HG02840 (cell line): ENCODE measurements around the gene ACSL5.
A peak's percentile ranks its signal among the peaks of the same experiment; 100 is the strongest.
"Not testable (repeated sequence)": the region's sequence is repeated elsewhere in the genome, so short reads cannot be mapped to it uniquely, and the experiment has no call there.

Source experiments
- ATAC-seq: cut with Tn5 transposase; IDR thresholded peaks from one replicate; pipeline ENCODE4 v1.9.1; 2021; ENCODE audit warnings: mild to moderate bottlenecking, moderate library complexity, moderate number of reproducible peaks; ENCODE audit not compliant: unreplicated experiment, low FRiP score

Gene ACSL5

DNA sequence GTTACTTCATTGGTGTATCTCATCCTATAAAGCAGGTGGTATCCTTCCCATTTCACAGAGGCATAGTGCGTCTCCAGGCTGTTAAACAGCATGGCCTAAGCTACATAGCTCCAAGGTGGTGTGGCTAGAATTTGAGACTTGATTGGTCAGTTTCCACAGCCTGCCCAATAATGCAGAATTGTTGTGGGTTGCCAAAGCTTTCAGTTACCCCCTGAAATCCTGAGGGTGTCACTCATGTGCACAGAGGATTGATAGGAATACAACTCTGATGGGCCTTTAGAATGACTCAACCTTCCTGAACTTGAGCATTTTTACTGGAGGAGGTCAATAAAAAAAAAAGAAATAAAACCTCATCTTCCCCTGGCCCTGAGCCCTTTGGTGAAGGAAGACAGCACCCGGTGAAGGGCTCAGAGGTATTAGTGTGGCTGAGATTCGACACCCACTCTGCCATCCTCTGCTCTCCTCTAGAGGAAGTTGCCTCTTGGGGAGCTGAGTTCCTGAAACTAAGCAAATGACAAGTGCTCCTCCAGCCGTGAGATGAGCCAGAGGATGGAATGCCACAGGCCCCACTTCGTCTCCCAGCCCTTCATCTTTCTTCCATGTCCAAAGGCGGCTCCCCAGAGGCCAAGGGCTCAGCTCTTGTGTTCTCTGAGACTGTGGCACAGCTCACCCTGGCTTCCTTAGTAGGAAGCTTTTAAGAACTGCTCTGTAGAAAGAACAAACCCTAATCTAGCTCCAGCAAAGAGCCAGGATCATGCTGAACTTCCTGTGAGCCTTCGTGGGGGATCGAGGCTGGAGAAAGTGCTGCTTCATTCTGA is 1.0 kb downstream of the ACSL5 start:
- ATAC-seq: no peak

DNA sequence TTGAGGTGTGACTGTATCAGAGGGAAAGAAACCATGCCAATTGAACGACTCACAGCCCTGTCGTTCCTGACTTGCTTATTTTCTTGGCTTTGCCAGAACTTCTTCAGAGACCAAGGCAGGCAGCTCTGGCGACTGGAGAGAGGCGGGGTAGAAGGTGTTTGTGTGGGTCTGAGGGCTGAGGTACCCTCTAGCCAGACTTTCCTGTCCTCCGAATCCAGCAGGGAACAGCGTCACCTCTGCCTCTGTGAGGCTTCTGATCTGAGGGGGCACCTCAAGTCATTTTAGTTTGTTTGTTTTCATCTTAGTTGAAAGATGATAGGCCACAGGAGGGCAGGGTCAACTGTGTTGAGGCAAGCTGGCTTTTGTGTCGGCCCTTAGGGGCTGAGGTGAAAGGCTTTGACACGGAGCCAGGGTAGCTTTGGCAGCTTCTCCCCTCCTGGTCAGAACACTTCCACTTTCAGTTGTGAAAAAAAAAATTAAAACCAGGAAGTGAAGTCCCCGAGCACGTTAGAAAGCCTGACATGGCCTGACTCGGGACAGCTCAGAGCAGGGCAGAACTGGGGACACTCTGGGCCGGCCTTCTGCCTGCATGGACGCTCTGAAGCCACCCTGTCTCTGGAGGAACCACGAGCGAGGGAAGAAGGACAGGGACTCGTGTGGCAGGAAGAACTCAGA is 1.9 kb downstream of the ACSL5 start:
- peak; percentile 90 for ATAC-seq

DNA sequence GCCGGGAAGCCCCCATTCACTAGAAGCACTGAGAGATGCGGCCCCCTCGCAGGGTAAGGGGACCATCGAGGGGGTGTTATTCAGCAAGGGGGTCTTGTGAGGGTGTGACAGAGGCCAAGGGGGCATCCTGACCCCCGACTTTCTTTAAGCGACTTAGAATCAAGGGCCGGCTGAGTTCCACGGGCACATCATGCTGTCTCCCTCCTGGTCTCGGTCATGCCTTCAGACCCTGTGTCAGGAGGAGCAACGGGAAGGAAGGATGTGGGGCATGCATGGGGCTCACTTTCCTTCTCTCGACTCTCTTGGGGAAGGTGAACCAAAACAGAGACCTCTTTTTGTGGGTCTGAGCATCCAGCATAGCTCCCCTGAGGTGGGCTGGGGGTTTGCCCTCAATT is 2.5 kb downstream of the ACSL5 start:
- peak; percentile 26 for ATAC-seq

DNA sequence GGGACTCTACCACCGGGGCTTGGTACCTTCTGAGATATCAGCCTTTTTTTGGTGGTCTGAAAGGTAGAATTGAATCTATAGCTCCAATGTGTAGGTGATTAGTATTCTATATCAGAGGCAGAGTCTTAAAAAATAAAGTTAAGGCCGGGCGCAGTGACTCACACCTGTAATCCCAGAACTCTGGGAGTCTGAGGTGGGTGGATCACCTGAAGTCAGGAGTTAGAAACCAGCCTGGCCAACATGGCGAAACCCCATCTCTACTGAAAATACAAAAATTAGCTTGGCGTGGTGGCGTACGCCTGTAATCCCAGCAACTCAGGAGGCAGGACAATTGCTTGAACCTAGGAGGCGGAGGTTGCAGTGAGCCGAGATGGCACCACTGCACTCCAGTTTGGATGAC is 3.2 kb downstream of the ACSL5 start:
- ATAC-seq: not testable (repeated sequence)

DNA sequence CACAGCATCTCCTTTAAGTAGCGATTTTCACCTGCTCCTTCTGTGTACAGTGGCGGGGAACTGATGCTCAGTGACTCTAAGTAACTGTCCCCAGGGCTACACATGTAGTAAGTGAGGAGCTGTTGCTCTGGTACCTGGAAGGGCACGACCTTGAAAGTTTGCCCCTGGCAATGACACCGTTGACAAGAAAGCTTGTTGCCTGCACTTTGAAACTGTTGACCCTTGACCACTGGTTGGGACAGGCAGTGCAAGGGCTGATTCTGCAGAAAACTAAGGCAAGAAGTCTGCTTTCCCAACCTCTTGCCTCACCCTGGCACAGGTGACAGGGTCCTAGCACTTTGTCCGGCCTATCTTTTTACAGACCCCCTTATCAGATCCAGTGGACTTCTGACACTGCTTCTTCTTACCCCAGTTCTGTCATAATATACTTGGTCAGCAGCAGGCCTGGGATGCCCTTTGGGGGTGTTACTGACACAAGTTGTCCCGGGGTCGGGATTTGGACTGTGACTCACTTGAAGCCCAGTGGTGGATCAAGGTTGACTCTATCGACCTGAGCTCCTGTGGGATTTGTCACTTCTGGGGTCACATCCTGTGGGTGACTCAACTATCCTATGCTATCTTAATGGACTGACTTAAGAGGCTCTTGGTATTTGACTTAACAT is 5.8 kb downstream of the ACSL5 start:
- no peak for ATAC-seq

DNA sequence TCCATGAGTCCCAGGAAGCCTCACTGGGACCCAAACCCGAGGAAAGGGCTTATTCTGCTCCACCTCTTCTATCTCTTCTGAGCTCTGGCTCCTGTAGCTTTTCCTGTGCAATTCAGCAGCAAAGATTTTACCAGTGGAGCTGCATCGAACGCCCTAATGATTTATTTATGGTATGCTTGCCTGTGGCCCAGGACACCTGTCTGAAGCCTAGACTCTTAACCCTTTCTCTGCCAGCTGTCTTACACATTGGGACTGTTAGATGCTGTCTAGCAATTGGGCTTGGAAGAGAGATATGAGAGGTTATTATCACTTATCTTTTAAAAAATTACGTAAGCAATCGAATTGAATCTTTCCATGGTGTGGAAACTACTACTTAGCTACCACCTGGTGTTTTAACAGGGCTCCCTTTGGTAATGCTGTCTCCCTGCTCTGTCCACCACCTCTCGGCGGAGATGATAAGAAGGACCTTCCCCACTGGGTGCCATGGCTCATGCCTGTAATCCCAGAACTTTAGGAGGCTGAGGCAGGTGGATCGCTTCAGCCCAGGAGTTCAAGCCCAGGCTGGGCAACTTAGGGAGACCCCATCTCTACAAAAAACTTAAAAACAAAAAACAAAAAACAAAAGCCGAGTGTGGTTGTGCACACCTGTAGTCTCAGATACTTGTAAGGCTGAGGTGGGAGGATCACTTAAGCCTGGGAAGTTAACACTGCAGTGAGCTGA is 8.8 kb downstream of the ACSL5 start:
- no peak for ATAC-seq

DNA sequence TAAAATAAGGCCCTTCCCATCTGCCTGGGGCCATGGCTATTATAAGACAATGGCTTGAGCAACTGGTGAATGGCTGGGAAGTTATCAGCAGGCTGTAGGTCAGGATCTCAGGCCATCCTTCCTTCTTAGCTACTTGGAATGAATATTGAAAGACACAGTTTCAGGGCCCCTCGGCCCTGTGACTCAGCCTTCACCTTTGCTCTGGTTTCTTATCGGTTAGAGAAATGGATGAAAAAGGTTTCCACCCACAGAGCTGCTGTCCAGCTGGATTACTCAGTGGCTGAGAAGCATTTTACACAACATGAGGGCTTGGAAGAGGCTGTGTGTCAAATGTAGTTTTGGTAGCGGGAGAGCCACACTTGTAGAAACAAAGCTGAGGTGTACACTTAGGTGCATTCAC is 9.4 kb downstream of the ACSL5 start:
- ATAC-seq: no peak

DNA sequence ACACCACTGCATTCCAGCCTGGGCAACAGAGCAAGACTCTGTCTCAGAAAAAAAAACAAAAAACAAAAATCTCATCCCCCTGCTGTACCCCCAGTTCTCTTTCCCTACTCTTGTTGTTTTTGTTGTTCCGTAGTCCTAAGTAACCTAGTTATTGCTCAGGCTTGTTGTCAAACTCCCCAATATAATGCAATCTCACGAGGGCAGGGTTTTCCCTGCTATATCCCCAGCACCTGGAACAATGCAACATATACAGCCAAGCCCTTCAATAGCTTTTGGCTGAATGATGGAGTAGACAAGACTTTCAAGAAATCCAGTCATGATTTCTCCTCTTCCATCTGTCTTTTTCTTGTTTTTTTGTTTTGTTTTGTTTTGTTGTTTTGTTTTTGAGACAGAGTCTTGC is 10.2 kb downstream of the ACSL5 start:
- no peak for ATAC-seq

DNA sequence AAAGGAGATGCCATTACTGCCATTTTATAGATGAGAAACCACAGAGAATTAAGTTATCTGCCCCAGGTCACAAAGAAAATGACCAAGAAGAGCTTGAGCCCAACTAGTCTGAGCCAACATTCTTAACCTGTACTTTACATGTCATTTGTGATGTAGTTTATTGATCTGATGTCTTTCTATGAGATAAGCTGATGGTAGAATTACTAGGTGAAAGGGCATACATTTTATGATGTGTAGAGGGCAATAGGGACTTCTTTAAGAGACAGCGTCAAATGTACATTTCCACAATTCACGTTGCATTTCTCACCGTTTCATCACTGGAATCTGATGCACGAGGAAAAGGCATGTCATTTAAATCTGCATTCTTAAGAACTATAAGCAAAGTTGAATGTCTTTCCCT is 11.3 kb downstream of the ACSL5 start:
- ATAC-seq: no peak

DNA sequence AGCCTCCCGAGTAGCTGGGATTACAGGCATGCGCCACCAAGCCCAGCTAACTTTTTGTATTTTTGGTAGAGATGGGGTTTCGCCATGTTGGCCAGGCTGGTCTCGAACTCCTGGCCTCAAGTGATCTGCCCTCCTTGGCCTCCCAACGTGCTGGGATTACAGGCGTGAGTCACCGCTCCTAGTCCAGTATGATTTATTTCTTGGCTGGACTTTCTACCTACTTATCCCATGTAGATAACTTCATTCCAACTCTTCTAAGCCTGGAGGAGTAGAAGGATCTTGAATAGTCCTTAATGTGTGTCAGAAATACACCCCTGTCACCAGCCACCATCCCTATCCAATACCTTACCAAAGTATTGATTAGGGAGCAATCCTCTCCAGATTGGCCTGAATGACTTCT is 14.1 kb downstream of the ACSL5 start:
- ATAC-seq: not testable (repeated sequence)

DNA sequence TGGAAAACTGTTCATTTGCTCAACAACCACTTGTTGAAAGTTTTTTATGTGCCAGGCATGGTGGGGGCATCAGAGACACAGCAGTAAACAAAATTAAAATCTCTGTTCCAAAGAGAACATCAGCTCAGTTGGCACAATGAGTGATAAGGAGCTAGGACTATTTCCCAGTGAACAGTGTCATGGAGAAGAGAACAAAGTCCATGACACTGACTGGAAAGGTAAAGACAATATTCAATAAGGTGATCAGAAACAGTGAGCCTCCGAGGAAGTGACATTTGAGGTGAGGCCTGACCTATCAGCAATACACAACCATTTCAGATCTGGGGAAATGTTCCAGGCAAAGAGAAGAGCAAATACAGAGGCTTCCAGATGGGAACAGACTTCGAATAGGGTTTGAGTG is 14.6 kb downstream of the ACSL5 start:
- ATAC-seq: no peak

DNA sequence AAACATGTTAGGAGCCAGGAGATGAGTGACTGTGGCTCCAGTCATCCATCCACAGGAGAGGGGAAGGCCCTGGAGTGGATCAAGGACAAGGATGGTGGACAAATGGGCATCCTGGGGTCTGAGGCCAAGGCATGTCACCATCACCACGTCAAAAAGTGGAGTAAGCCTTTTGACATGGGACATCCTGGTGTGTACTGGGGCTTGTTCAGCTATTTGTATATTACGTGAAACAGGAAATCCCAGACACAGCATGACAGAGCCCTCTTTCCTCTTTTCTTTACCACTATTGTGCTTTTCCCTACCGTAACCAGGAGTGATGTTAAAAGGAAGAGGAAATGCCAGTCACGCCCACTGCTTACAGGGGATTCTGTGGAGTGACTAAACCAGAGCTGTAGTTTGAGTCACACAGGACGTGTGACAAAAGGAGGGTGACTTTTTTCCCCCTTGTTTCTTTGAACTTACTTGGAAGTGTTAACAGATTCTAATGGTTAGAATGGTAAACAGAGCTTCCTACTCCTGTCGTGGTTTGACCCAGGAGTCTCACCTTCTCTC is 15.4 kb downstream of the ACSL5 start:
- peak; percentile 84 for ATAC-seq

DNA sequence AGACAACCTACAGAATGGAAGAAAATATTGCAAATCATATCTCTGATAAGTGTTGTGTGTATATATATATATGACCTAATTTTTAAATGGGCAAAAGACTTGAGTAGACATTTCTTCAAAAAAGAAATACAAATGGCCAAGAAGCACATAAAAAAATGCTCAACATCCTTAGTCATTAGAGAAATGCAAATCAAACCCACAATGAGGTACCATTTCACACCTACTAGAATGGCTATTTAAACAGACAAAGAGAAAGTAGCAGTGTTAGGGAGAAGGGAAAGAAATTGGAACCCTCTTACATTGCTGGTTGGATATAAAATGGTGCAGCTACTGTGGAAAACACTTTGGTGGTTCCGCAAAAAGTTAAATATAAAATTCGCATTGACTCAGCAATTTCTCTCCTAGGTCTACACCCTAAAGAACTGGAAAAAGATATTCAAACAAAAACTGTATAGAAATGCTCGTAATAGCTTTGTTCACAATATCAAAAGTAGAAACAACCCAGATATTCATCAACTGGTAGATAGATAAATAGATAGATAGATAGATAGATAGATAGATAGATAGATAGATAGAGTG is 16.3 kb downstream of the ACSL5 start:
- no peak for ATAC-seq

DNA sequence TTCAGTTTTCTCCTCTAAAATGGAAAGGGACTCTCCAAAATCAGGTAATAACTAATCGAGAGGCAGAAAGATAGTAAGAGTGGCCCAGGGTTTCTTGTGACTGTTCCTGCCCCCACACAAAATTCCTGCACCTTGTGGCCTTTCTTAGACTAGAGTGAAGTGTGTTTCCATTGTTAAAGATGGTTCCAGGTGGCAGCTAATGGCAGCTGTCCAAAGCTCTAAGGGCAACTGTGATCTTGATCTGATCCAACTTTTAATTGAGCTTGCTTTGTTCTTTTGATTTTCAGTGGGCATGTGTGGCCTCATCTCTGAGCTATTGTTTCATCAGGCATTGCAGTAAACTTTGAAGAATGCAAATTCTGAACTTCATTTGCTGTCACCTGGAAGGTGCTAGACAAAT is 19.4 kb downstream of the ACSL5 start:
- no peak for ATAC-seq

DNA sequence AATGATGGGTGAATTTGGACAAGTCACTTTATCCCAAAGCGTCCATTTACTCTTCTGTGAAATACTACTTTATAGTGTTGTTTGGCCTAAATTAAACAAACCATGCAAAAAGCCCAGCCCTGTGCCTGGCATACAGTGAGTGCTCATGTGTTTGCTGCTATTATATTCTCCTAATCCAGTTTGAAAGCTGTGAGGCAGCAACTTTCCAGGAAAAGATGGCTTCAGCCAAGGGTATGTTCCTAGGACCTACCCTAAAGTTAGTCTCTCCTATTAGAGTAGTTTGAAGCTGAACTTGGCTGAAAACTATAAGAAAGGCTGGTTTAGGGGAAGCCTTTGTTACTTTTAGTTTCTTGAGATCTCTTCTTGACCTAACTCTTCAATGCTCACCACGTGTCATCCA is 19.9 kb downstream of the ACSL5 start:
- ATAC-seq: no peak

DNA sequence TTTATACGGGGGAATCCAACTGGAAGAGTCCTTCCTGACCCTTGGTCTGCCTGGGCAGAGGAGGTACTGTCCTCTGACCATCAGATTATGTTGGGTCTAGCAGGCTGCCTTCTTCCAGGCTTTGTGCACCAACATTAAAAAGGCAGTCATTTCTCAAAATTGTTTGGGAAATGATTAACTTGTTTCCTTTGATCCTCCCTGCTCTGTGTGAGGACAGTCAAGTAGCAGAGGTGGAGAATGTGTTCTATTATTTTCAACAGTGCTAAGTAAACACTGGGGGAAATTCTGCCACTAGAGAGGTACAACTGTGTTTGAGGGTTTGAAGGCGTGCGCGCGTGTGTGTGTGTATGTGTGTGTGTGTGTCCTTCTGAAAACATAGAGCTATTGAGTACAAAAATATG is 20.6 kb downstream of the ACSL5 start:
- peak; percentile 44 for ATAC-seq

DNA sequence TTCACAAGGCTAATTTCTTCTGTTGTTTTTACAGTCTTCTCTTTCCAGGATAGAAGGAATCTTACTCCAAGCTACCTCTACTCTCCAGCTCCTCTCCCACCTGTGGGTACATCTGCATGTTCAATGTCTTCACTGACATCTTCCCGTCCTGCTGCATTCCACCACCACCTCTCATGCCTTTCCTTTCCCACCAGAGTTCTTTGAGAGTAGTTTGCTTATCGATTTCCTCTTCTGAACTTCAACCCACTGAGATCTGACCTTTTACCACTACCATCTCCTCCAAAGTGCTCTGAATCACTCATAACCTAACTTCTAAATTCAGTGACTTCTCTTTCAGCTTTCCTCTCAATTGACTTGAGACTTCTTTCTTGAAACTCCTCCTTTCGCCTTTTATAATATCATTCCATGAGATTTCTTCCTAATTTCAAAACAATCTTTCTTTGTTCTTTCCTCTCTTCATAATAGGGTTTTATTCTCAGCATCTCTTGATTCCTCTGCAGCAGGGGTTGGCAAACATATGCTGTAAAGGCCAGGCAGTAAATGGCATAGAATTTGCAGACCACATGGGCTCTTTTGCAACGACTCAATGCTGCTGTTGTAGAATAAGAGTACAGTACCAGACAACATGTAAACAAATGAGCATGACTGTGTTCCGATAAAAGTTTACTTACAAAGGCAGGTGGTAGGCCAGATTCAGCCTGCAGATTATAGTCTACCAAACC is 22.1 kb downstream of the ACSL5 start:
- ATAC-seq: no peak

DNA sequence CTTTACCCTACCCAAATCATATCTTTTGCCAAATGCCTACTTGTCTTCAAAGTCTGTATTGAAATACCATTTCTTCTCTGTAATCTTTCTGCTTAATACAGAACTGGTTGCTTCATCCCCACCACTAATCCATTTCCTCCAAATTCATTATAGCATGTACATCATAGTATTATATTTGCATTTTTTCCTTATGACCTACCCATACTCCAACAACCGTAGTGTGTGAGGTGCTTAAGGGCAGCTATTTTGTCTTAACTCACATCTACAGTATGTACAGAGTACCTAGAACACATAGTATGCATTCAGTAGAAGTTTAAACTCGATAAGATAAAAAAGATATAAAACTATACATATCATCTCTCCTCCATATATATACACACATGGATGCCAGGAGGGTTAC is 23.7 kb downstream of the ACSL5 start:
- ATAC-seq: no peak

DNA sequence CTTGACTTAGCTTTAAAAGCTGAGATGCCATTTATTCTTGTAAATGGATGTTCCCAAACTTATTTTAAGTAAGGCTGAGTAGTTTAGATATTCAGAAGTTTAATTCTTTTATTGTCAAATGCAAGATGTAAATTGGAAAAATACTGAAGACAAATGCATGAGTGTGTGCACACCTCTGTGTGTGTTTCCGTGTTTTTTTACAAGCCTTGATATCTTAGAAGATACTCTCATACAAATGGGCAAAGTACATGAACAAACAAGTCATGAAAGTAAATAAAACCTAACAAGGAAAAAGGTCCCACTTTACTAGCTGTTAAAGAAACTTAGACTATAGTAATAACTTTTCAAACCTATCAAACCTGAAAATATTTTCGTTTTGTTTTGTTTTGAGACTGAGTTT is 29.0 kb downstream of the ACSL5 start:
- no peak for ATAC-seq

DNA sequence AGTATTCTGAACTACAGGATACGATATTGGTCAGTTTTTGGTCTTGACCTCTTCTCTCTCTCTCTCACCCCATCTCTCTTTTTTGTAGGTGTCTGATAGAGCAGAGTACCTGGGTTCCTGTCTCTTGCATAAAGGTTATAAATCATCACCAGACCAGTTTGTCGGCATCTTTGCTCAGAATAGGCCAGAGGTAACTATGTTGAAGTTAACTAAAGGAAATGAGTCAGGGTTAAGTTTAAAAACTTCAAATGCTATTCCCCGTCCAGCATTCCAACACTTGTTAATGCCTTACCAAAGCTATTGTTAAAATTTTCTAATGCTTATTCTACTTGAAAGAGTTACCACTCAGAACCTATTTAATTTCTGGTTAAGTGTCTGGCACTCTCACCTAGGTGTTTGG is 30.7 kb downstream of the ACSL5 start:
- no peak for ATAC-seq
